HG03196 (cell line): ENCODE results near the gene CSNK1G1.

Source experiments
- ATAC-seq: cut with Tn5 transposase; IDR thresholded peaks from one replicate; pipeline ENCODE4 v1.9.1; 2021; ENCODE audit not compliant: unreplicated experiment

The CSNK1G1 gene

GRCh38 chr15:64205202-64205601 lies 150.8 kb downstream of the CSNK1G1 start:
- ATAC-seq: no peak

- ATAC-seq: no peak
Measured at GRCh38 chr15:64197425-64197824, 158.5 kb downstream of the CSNK1G1 start.

GRCh38 chr15:64193971-64194370 lies 162.0 kb downstream of the CSNK1G1 start:
- no peak for ATAC-seq

- ATAC-seq: no peak
Measured at GRCh38 chr15:64191971-64192830, 163.8 kb downstream of the CSNK1G1 start.

GRCh38 chr15:64187396-64188191 lies 168.4 kb downstream of the CSNK1G1 start:
- no peak for ATAC-seq

GRCh38 chr15:64185146-64185911 lies 170.6 kb downstream of the CSNK1G1 start:
- ATAC-seq: no peak

- ATAC-seq: no peak
Measured at GRCh38 chr15:64182859-64183370, 173.1 kb downstream of the CSNK1G1 start.

- ATAC-seq: no peak
Measured at GRCh38 chr15:64180235-64180824, 175.6 kb downstream of the CSNK1G1 start.

GRCh38 chr15:64166102-64166890 lies 189.7 kb downstream of the CSNK1G1 start:
- no peak for ATAC-seq

GRCh38 chr15:64164436-64164835 lies 191.5 kb downstream of the CSNK1G1 start:
- ATAC-seq: no peak

- peak; percentile 11 for ATAC-seq
Measured at GRCh38 chr15:64163659-64164362, 192.2 kb downstream of the CSNK1G1 start.

GRCh38 chr15:64162869-64163658 lies 192.9 kb downstream of the CSNK1G1 start, which contains the start of gene PPIB:
TSS of gene PPIB (minus strand) at chr15:64163022. CDS start at chr15:64162986, 36 bp downstream.
- ATAC-seq: peak; percentile 89

- ATAC-seq: peak; percentile 14
Measured at GRCh38 chr15:64162478-64162868, 193.5 kb downstream of the CSNK1G1 start.

- ATAC-seq: no peak
Measured at GRCh38 chr15:64161688-64162477, 194.1 kb downstream of the CSNK1G1 start.

GRCh38 chr15:64158363-64159134 lies 197.4 kb downstream of the CSNK1G1 start:
- no peak for ATAC-seq

- ATAC-seq: no peak
Measured at GRCh38 chr15:64157599-64158125, 198.3 kb downstream of the CSNK1G1 start.
